Measurements from ENCODE around the gene SLIT3. TPM values are rescaled to one million over a fixed set of nuclear protein-coding genes. Genes with fewer than 3 reads are reported as not detected.

The SLIT3 gene
- total RNA-seq, 1 experiment from 2014 or later: 0.92 TPM

DNA sequence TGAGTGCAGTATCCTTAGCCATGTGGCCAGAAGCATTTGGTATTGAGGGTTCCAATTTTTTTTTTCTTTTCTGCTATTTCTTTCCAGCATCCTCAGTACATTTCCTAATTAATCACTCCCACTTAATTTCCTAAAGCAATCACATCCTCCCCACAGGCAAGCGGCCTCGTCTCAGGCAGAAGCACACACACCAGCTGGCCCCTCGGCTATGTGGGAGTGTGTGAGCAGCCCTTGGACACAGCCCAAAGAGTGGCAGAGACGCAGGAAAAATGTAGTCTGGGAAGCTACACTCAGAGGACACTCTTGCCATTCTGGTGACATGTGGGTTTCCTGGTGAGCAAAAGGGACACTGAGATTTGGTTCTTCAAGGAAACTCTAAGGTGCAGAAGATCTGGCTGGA lies 20.7 kb downstream of the SLIT3 start:
- H4K8ac ChIP-seq (replicated peaks; ENCODE audit: insufficient read length, low read depth, low read length): no peak overlapping the region
- Mint-ChIP-seq H3K4me3 (no peak overlapping the region), H3K4me1 (peaks cover 18% of the 10 kb centered on the region in 2 experiments), H3K36me3 (ENCODE audit: insufficient read depth in 1 of 3, low read depth in 3 of 3) (no peaks in the 10 kb centered on the region), H3K9me3 (no peaks in the 10 kb centered on the region), H3K27ac (no peak overlapping the region), H3K27me3 (ENCODE audit: low read depth) (peaks cover 13% of the 10 kb centered on the region)
- no peak overlapping the region for H2BK20ac ChIP-seq (ENCODE audit: low read depth, low read length, poor library complexity, severe bottlenecking)
- H3K18ac ChIP-seq (ENCODE audit: insufficient read length, low read depth, low read length): no peak overlapping the region
- no peaks in the 10 kb centered on the region for H3K79me1 ChIP-seq (ENCODE audit: insufficient read depth, low read depth, low read length, poor library complexity, severe bottlenecking)
- TF ChIP-seq, protein P1, sequence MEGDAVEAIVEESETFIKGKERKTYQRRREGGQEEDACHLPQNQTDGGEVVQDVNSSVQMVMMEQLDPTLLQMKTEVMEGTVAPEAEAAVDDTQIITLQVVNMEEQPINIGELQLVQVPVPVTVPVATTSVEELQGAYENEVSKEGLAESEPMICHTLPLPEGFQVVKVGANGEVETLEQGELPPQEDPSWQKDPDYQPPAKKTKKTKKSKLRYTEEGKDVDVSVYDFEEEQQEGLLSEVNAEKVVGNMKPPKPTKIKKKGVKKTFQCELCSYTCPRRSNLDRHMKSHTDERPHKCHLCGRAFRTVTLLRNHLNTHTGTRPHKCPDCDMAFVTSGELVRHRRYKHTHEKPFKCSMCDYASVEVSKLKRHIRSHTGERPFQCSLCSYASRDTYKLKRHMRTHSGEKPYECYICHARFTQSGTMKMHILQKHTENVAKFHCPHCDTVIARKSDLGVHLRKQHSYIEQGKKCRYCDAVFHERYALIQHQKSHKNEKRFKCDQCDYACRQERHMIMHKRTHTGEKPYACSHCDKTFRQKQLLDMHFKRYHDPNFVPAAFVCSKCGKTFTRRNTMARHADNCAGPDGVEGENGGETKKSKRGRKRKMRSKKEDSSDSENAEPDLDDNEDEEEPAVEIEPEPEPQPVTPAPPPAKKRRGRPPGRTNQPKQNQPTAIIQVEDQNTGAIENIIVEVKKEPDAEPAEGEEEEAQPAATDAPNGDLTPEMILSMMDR (conservative IDR thresholded peaks at IDR 0.05): no peak
- H3K9me3 ChIP-seq (ENCODE audit: control insufficient read depth, low read depth, low read length): no peaks in the 10 kb centered on the region
- no peak for DNase-seq
- no peaks in the 10 kb centered on the region for H3K27me3 ChIP-seq (ENCODE audit: insufficient read depth, low read length)
- H2BK12ac ChIP-seq (ENCODE audit: insufficient read length, low read depth, low read length): no peak overlapping the region
- no peaks in the 10 kb centered on the region; the same call in 1 of the 2 replicates for H3K4me1 ChIP-seq (ENCODE audit: insufficient read depth, low read length)
- no peaks in the 10 kb centered on the region for H3K23me2 ChIP-seq (ENCODE audit: insufficient read length, low read depth, low read length, poor library complexity, severe bottlenecking)
- no peak overlapping the region for H4K91ac ChIP-seq (ENCODE audit: insufficient read length, low read depth, low read length)
- H4K20me1 ChIP-seq (ENCODE audit: control insufficient read depth, insufficient read depth, insufficient read length): no peaks in the 10 kb centered on the region
- no peaks in the 10 kb centered on the region for H3K79me2 ChIP-seq (ENCODE audit: insufficient read depth, low read length)
- H3K4ac ChIP-seq (ENCODE audit: low read depth, low read length): no peak overlapping the region
- no peak overlapping the region for H2BK15ac ChIP-seq (ENCODE audit: low read depth, low read length)
- H3K14ac ChIP-seq (ENCODE audit: insufficient read depth, low read length): no peak overlapping the region
- no peak overlapping the region for H2AK5ac ChIP-seq (ENCODE audit: insufficient read length, low read length)
- no CpG with 5 or more reads among the region's 4 CpGs for WGBS (ENCODE audit: extremely low coverage, insufficient read length, low lambda C conversion rate)
- H4K5ac ChIP-seq (ENCODE audit: insufficient read length, low read depth, low read length): no peak overlapping the region
- no peak overlapping the region for H3T11ph ChIP-seq (ENCODE audit: low read length)
- H3K27ac ChIP-seq (ENCODE audit: insufficient read length, low read depth, low read length): no peak overlapping the region
- H2BK5ac ChIP-seq (ENCODE audit: insufficient read length, low read length): no peak overlapping the region
- H3K23ac ChIP-seq (ENCODE audit: insufficient read length, low read depth, low read length): no peak overlapping the region
- H3K4me2 ChIP-seq (ENCODE audit: insufficient read depth, insufficient read length, low read length): no peak overlapping the region
- H3K56ac ChIP-seq (ENCODE audit: insufficient read length, low read depth, low read length): no peak overlapping the region
- no peak overlapping the region for H3K9ac ChIP-seq (ENCODE audit: extremely low read depth, insufficient read length, low read length)
- no peak overlapping the region for H2AFZ ChIP-seq (ENCODE audit: low read length)
- H2BK120ac ChIP-seq (ENCODE audit: low read depth, low read length, poor library complexity, severe bottlenecking): no peak overlapping the region
